IPS-15b (cell line): ENCODE measurements around the gene AK8.

ENCODE experiments used
- H3K27me3 ChIP-seq: one replicate; pipeline ENCODE4 v1.6.1; 2013; ENCODE audit warnings: low read length; ENCODE audit not compliant: control insufficient read depth, insufficient read depth
- H3K36me3 ChIP-seq: one replicate; pipeline ENCODE4 v1.6.1; 2013; ENCODE audit warnings: low read length; ENCODE audit not compliant: control insufficient read depth, insufficient read depth
- H3K4me1 ChIP-seq: one replicate; pipeline ENCODE4 v1.6.1; 2013; ENCODE audit warnings: mild to moderate bottlenecking, low read length; ENCODE audit not compliant: control insufficient read depth, insufficient read depth
- H3K4me3 ChIP-seq: one replicate; pipeline ENCODE4 v1.5.1; 2013; ENCODE audit warnings: low read depth, low read length
- H3K9ac ChIP-seq: one replicate; pipeline ENCODE4 v1.6.1; 2013; ENCODE audit warnings: low read depth, mild to moderate bottlenecking, low read length
- H3K9me3 ChIP-seq: one replicate; pipeline ENCODE4 v1.6.1; 2013; ENCODE audit warnings: mild to moderate bottlenecking, low read length; ENCODE audit not compliant: control insufficient read depth, insufficient read depth

The AK8 gene

DNA sequence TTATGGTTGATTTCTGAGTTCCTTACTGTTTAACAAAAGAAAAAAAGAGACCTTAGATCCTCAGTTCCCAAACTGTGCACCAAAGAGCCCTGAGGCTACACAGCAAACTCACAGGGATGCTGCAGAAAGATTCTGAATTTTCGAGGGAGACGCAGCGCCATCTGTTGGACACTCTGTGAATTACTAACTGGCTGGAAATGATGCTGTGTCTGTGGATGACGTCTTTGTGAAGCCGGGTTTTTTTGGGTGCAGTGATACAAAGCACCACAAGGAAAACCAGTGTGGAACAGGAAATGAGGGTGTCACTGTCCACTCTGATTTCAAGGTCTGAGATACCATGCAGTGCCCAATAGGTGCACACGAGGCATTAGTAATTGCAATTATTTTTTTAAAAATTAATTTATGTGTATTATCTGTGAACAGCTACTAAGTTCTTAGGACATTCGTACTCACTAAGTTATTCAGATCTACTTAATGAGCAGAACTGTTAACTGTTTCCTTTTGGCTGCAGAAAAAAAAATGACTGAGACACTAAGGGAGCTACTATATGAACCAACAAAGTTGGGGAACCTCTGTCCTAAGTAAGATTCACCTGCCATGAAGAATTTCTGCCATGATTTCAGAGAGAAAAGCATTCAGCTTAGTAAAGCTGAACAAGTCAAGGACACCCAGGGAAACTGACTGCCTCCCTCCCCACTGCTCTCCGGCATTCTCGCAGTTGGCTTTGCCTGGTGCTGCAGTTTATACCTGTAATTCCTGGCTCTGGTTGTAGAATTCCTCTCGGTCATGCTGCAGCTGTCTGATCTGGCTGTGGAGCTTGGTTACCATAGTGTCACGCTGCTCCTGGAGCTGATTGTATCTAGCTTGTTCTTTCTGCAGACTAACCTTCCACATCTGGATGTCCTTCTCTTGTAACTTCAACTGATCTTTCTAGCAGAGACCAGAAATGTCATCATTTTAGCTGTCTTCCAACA, 24.1 kb upstream of the AK8 start:
- no peak overlapping the region for H3K9ac ChIP-seq

DNA sequence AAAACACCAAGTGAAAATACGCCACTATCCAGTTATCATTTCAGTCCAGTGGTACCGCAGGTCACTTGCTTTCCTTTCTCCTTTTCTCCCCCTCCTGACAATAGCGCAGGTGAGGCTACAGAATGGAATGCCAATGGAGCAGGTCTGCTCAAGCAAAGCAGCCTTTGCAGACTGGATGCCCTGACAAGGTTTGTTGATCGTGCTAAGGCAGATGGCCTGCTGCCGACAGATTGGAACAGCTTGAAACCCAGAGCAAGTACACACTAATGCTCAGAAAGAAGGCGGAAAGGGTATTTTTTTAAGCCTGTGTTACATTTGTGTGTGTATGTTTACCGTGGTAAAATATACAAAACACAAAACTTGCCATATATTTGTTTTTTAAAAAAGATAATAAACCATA, 20.0 kb upstream of the AK8 start:
- peaks cover 25% of the 10 kb centered on the region for H3K36me3 ChIP-seq

More for the DNA sequence above, 24.1 kb upstream of the AK8 start:
- Histone ChIP-seq H3K27me3 (no peaks in the 10 kb centered on the region), H3K4me3 (no peak overlapping the region), H3K9me3 (no peaks in the 10 kb centered on the region), H3K36me3 (peaks cover 21% of the 10 kb centered on the region), H3K4me1 (peaks cover 19% of the 10 kb centered on the region)

DNA sequence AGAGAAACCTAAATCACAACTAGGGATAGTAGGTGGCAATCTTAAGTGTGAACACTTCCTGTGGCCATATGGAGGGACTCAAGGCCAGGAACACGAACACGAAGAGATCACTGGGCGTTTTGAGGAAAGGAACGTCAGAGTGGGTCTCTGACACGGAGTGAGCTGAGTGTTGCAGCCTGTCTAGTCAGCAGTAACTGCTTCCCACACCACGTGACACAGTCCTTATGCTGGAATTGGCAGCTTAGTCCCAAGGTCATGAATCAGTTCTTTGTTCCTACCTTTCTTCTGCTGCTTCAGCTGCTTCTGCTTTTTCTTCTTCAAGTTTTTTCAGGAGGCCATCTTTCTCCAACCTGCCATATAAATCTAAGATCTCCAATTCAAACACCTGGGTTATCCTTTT, 18.8 kb upstream of the AK8 start:
- peaks cover 4% of the 10 kb centered on the region for H3K4me1 ChIP-seq
- H3K36me3 ChIP-seq = peaks cover 25% of the 10 kb centered on the region
- no peaks in the 10 kb centered on the region for H3K27me3 ChIP-seq
- no peaks in the 10 kb centered on the region for H3K9me3 ChIP-seq
- no peak overlapping the region for H3K4me3 ChIP-seq
- no peak overlapping the region for H3K9ac ChIP-seq

More for the DNA sequence above, 20.0 kb upstream of the AK8 start:
- no peaks in the 10 kb centered on the region for H3K9me3 ChIP-seq
- no peak overlapping the region for H3K4me3 ChIP-seq
- H3K9ac ChIP-seq = no peak overlapping the region
- H3K4me1 ChIP-seq = peaks cover 7% of the 10 kb centered on the region
- no peaks in the 10 kb centered on the region for H3K27me3 ChIP-seq

DNA sequence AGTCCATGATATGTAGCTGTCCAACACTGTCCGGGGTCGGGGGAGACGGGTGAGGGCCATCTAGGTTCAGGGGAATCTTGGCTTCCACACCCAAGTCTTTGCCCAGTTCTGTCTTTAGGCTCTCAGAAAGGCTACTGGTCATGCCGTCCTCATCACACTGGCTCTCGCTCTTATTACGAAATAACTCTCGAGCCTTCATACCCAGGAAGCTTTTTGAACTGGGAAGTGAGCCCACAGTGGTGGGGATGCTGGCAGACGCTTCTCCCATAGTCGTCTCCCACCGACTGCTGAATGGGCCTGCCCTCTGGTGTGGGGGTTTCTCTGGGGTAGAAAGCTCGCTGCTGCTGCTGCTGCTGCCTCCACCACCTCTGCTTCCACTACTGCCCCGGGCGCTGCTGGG, 18.2 kb upstream of the AK8 start:
- Histone ChIP-seq H3K36me3 (peaks cover 22% of the 10 kb centered on the region), H3K4me3 (no peak overlapping the region), H3K9ac (no peak overlapping the region), H3K27me3 (no peaks in the 10 kb centered on the region), H3K9me3 (no peaks in the 10 kb centered on the region), H3K4me1 (peaks cover 4% of the 10 kb centered on the region)

DNA sequence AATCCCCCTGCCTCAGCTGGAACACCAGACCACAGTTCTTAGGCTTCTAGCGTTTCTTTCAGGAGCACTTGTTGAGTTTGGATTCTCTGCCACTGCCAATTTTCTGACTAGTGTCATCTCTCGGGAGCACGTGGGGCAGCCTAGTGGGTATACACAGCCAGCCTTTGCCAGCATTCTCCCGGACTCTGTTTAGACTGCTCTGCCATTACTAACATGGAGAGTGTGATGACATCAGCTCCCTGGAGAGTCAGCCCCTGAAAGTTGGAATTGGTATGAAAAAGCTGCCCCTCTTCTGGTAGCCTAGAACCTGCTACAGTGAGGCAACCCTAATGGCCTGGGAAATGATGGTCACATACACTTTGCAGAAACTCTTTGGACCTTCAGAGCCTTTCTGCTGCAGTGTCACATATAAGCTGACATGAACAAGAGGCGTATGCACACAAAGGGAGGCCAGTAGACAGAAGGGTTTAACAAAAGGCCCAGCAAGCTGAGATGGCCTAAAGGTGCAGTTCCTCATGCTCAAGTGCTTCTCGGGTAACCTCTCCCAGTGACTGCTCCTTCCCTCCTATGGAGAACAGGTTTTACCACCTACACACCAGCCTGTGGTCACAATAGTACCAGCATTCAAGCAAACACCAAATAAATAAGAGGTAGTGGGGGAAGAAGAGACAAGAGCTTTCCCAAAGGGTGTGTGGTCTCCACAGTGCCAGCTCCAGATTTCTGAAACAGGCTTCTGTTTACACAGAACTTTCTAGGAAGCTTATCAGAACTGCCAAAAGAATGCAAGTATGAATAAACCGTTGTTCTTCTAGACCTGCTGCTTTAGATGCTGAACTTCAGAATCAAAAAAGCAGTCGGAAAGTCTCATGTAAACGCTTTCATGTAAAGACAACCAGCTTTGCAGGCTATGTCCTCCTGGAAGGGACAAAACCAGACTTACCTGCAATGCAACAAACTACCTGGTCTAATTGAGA, 17.1 kb upstream of the AK8 start:
- no peak overlapping the region for H3K4me3 ChIP-seq
- H3K4me1 ChIP-seq = peaks cover 4% of the 10 kb centered on the region
- H3K9ac ChIP-seq = no peak overlapping the region
- no peaks in the 10 kb centered on the region for H3K9me3 ChIP-seq
- H3K36me3 ChIP-seq = peaks cover 13% of the 10 kb centered on the region
- H3K27me3 ChIP-seq = no peaks in the 10 kb centered on the region

DNA sequence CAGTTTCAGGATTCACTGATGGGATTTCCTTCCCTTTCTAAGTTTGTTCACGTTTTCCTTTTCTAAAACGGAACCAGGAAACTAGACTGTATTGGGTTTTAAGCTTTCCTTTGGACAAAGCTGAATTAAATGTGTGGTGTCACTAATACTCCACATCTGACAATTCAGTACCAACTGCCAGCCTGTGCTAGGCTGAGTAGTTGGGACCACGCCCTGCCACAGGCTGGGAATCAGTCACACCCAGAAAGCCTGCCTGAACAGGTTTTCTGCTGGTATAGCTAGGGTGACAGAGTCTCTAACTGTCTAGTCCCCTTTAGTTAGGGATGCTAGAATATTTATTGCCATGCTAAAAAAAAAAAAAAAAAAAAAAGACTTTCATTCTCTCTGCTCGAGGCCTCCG, 16.3 kb upstream of the AK8 start:
- H3K9ac ChIP-seq = no peak overlapping the region
- H3K27me3 ChIP-seq = no peaks in the 10 kb centered on the region
- peaks cover 13% of the 10 kb centered on the region for H3K36me3 ChIP-seq

DNA sequence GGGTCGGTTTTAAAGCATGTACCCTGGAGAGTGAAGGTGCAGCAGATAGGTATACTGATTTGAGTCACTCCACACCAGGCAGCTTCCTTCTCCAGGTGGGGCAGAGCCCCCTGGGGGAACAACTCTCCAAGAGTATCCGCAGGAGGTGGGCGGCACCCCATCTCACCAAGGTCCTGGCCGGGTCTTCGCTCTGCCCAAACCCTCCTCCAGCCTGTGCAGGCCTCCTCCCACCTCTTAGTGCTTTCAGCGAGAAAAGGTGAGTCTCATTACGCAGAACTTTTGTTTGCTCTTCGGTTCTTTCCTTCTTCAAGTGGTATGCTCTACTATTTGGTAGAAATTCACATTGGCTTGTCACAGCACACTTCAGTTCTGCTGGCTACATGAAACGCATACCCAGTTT, 14.3 kb upstream of the AK8 start:
- Histone ChIP-seq H3K9ac (no peak overlapping the region), H3K9me3 (no peaks in the 10 kb centered on the region), H3K27me3 (no peaks in the 10 kb centered on the region), H3K4me3 (no peak overlapping the region), H3K36me3 (peaks cover 12% of the 10 kb centered on the region), H3K4me1 (peaks cover 4% of the 10 kb centered on the region)

More for the DNA sequence above, 16.3 kb upstream of the AK8 start:
- Histone ChIP-seq H3K9me3 (no peaks in the 10 kb centered on the region), H3K4me3 (no peak overlapping the region), H3K4me1 (peaks cover 4% of the 10 kb centered on the region)

DNA sequence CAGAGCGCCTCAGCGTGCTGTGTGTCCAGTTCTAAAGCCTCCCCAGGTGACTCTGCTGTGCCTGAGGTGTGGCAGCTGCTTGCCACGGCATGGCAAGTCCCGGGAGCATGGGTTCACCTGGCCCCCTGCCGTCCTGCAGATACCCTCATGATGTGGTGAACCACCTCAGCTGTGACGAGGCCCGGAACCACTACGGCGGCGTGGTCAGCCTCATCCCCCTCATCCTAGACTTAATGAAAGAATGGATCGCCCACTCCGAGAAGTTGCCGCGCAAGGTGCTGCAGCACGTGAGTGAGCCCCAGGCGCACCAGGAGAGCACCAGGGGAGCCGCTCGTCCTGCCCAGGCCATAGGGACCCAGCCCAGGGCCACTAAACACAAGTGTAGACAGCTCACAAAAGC, 10.1 kb upstream of the AK8 start:
- no peaks in the 10 kb centered on the region for H3K36me3 ChIP-seq
- H3K9me3 ChIP-seq = no peaks in the 10 kb centered on the region
- peaks cover 4% of the 10 kb centered on the region for H3K4me1 ChIP-seq
- no peak overlapping the region for H3K4me3 ChIP-seq
- no peak overlapping the region for H3K9ac ChIP-seq
- no peaks in the 10 kb centered on the region for H3K27me3 ChIP-seq

DNA sequence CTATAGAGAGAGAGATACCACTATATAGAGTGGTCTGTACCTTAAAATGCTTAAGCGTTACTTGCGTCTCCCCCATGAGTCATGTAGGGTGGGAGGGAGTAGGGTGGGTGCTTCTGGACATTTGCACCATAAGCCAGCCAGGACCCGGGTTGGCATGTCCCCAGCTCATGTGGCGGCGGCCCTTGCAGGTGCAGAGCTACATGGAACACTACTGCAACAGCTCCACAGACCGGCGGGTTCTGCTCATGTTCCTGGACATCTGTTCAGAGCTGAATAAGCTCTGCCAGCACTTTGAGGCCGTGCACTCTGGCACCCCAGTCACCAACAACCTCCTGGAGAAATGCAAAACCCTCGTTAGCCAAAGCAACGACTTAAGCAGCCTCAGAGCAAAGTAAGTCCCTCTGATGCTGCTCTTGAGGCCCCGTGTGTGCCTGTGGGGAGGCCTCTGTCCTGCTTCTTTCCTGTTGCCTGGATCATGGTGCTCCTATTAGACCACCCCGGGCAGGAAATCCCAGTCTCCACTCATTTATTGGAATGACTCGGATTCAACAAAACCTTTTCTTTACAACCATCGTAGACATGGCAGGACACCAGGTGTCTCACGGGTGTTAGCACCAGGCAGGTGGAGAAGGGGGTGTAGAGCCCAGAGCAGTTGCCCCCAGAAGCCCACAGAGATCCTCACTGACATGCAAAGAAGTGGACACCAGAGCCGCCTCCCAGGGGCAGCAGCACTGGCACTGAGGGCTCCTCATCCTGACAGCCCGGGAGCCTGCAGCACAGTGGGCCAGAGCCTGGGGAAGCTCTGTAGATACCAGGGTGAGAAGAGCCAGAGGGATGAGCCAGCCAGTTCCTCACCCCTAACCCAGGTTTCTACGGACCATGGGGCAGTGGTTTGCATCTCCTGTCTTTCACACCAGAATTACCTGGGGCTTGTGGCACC, 9.4 kb upstream of the AK8 start:
- H3K9me3 ChIP-seq = no peaks in the 10 kb centered on the region
- no peaks in the 10 kb centered on the region for H3K27me3 ChIP-seq
- no peak overlapping the region for H3K9ac ChIP-seq
- H3K4me3 ChIP-seq = no peak overlapping the region
- no peaks in the 10 kb centered on the region for H3K36me3 ChIP-seq
- no peaks in the 10 kb centered on the region for H3K4me1 ChIP-seq

DNA sequence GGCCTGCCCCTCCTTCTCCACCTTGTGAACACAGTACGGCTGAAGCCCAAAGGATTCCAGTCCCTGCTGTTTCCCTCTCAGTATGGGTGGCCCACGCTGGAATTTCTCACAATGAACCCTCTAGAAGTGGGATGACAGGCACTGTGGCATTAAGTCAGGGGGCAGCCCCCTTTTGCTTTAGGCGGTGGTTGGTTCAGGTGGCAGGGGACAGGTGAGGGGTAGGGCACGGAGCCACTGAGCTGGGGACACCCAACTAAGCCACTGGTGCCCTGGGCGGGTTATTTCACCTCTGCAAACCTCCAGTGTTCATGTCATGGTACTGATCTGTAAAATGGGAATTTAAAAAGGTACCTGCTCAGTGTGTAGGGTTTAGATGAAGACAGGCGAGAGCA, 8.2 kb upstream of the AK8 start:
- Histone ChIP-seq H3K9me3 (no peaks in the 10 kb centered on the region), H3K27me3 (no peaks in the 10 kb centered on the region), H3K4me1 (no peaks in the 10 kb centered on the region), H3K36me3 (no peaks in the 10 kb centered on the region), H3K4me3 (no peak overlapping the region), H3K9ac (no peak overlapping the region)
